Airway epithelial cell (primary cell): ENCODE measurements around the gene CRBN. TPM values are rescaled to one million over a fixed set of nuclear protein-coding genes. Genes with fewer than 3 reads are reported as not detected.

Experiments used
- total RNA-seq: library from RNA; depleted of rRNA; stranded (reverse); fragments of >200 nt; gene quantifications from 2 replicates; pipeline ENCODE4 v1.2.3, GENCODE V29; 2015

CRBN gene
- 22.5 and 24.0 TPM in 2 replicates for total RNA-seq

GRCh38 chr3:3179407-3180094, at the start of gene CRBN:
Gene CRBN, minus strand, starts transcription at chr3:3179691. Its CDS starts 4 bp downstream, at chr3:3179687.

GRCh38 chr3:3126477-3127431, 52.7 kb downstream of the CRBN start, which contains the start of gene TRNT1:
Gene TRNT1, plus strand, starts transcription at chr3:3126940. Its CDS starts 2,101 bp downstream, at chr3:3129041.

GRCh38 chr3:3110299-3110630, 69.2 kb downstream of the CRBN start, which contains the start of gene IL5RA:
Gene IL5RA, minus strand, starts transcription at chr3:3110374. Its CDS starts 5,390 bp downstream, at chr3:3104984.

Other genes with a start within 250 kb of the CRBN start
- not detected in 2 replicates for gene IL5RA, start 69.3 kb downstream of the CRBN start, total RNA-seq
- 8.9 and 12.0 TPM in 2 replicates for gene TRNT1, start 52.8 kb downstream of the CRBN start, total RNA-seq